Islet precursor cell (in vitro differentiated cells): Measurements from ENCODE around the gene AADAC.
"Not testable (repeated sequence)": the region's sequence is repeated elsewhere in the genome, so short reads cannot be mapped to it uniquely, and the experiment has no call there.

Experiments used
- DNase-seq: peaks from one replicate; pipeline ENCODE4 v3.0.0-alpha.2; 2018

Gene AADAC

GRCh38 chr3:151798466-151798865 is 15.4 kb upstream of the AADAC start:
- no peak for DNase-seq

GRCh38 chr3:151800431-151800830 is 13.5 kb upstream of the AADAC start:
- DNase-seq = no peak

DNA sequence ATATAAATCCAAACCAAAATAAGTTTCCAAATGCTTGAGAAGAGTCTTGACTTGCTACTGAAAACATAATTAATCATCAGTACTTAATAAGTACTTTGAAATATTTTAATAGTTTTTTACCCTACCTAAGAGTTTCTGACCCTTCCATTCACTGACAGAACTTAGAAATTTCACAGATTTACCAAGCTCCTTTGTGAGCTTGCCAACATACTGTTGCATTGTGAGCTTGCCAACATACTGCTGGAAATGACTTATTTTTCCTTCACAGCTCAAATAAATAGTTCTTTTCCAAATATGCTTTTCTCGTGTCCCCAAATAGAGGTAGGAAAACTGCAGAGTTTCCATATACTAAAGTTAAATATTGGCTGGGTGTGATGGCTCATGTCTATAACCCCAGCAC is 9.6 kb upstream of the AADAC start:
- DNase-seq = no peak

DNA sequence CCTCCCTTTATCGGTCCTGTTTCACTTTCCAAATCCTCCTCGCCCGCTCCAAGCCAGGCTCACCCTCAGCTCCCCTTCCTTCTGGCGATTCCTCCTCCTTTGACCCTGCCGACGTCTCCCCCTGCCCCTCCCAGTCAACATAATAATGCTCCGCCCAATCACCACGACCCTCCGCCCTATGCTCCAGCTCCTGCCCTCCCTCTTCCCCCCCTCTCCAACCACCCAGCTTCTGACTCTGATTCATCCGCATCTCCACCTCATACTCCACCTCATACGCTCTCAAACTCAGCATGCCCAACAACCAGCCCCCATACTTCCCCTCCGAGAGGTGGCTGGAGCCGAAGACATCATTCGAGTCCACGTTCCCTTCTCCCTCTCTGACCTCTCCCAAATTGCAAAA is 7.1 kb upstream of the AADAC start:
- no peak for DNase-seq

DNA sequence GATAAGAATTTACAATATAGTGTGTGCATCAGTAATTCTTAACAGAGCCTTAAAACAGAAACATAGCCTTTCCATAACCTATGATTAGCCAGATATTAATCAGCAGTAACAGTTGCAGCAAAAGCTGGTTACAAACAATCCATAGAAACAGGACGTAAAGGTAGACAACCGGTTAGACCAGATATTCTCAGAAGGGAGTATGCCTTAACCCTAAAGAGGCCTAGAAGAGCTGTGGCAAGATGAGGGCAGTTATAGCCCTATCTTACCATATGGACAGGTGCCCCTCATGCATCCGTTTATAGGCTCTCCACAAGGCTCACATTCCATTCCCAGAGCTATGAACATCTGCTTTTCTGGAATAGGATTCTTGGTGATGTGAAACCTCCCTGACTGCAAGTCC is 5.0 kb upstream of the AADAC start:
- not testable (repeated sequence) for DNase-seq

- no peak for DNase-seq
Measured at GRCh38 chr3:151811474-151811873, 2.4 kb upstream of the AADAC start.

DNA sequence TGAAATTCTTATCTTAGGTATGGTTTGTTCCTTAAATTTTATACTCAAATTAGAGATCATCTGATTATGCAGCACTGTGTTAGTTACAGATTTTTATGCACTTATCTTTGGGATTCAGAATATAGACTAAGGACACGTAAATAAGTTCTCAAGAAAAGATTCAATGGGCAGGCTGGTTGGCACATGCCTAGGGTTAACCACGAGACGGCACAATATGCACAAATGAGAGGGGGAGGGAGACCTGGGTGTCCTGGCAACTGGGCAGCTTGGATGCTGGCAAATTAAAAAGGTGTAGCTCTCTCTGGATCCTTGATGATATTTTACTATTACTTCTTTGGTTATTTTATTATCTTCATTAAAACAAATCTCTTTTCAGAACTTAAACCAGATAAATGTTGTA is 672 bp downstream of the AADAC start:
- no peak for DNase-seq

DNA sequence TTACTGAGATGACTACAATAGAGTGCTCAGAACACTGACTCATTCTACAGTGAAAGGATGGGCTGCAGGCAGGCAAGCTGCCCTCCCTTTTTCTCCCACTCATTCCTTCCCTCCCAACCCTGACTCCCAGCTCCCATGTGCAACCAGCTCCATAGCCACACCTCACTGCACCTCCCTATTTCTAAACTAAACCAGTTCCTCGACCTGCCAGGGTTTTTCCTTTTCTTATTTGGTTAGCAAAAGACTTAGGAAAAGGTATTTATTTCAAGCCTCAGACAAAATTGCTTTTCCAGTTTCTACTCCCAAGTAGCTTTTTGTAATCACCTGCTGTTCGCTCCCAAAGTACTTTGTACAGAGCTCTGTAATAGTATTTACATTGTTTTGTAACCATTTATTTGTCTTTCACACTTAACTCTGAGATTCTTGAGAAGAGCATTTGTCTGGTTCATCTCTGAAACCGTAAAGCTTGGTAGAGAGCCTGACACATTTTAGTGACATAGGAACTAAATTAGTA is 2.2 kb downstream of the AADAC start:
- DNase-seq = peak; percentile 69

- DNase-seq = no peak
Measured at GRCh38 chr3:151817473-151817872, 3.6 kb downstream of the AADAC start.

DNA sequence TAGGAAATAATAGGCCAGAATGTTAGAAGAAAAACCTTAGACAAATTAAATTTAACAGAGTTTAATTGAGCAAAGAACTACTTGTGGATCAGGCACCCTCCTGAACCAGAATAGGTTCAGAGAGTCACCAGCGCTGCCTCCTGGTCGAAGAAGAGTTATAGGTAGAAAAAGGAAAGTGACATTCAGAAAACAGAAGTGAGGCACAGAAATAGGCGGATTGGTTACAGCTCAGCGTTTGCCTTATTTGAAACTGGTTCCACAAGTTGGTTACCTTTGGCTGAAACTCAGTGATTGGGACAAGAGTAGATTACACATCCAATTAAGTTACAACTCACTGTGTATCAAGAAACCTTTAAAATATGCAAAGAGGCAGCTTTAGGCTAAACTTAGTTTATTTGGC is 4.4 kb downstream of the AADAC start:
- DNase-seq = no peak

GRCh38 chr3:151819910-151820309 is 6.0 kb downstream of the AADAC start:
- DNase-seq = no peak

GRCh38 chr3:151827816-151828215 is 13.9 kb downstream of the AADAC start:
- no peak for DNase-seq

DNA sequence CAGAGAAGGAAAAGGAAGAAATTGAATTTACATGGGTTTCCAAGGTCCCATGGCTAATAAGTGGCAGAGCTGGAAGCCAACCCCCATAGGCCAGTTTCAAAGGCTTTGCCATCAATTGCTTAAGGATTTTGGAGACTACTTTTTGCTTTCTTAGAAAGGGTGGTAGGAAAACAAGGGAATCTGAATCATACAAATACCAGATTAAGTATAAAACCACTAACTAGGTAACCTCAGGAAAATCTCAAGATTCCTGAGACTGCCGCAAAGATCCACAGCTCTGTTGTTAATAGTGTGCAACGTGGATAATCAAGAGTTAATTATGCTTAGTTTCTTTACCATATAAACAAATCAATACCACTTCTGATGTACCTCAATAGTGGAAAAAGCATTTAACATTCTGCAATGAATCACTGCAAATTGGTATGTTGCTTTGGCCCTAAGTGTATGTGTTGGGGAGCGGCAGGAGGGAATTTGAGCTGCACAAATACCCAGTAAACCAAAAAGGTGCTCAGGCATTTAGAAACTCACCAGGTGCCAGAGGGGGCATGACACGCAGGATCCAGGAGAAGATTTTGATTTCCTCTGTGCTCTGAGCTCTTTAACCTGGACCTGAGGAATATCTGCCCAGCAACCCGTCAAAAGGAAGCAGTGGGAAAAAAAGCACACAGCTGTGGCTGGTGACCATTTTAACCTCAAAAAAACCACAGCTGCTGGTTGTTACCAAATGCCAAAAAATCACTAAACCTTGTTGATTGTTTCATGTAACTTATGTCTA is 22.0 kb downstream of the AADAC start:
- peak; percentile 59 for DNase-seq

DNA sequence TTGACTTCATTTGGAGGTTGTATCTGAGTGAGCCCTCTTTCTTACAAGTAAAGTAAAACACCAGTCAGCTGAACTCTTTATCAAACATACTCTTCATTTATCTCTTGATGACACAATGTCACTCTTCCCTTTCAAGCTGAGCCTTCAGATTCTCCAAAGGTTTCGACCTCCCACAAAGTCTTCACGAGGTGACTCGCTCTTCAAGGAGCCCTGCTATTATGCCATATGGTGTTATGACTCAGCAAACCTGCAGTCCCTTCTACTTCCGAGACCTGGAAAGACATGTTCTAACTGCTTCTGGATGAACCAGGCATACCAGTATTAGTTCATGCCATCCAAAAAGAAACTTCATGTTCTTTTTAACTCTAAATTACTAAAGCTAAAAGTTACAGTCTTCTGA is 23.1 kb downstream of the AADAC start:
- DNase-seq = peak; percentile 87

DNA sequence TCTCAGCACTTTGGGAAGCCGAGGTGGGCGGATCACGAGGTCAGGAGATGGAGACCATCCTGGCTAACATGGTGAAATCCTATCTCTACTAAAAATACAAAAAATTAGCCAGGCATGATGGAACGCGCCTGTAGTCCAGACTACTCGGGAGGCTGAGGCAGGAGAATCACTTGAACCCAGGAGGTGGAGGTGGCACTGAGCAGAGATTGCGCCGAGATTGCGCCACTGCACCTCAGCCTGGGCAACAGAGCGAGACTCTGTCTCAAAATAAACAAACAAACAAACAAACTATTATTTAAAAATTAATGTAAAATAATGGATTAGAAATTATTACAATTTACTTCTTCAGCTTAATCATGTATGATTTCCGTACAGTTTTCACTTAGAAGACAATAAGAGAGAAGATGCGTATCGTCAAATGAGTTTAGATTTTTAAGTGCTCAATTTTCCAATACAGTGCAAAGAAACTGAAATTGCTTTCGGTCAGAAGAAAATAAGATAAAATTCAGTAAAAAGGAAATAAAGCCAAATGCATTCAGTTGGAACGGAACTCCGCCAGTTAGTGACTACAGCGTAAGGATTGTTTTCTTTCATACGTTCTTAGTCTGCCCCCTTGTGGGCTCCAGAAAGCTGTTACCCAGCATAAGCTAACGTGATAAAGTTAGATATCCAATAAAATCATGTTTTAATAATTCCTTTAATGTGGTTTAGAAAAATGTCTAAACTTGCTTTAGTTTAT is 24.8 kb downstream of the AADAC start:
- peak; percentile 56 for DNase-seq

DNA sequence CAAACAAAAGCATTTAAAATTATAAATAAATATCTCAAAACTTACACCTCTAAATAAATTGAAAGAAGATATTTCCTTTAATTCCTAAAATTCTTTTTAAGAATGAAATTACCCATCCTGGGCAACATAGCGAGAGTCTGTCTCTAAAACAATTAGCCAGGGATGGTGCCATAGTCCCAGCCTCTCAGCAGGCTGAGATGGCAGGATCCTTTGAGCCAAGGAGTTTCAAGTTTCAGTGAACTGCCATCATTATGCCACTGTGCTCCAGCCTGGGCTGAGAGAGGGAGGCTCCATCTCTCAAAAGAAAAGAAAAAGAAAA is 25.4 kb downstream of the AADAC start:
- no peak for DNase-seq

DNA sequence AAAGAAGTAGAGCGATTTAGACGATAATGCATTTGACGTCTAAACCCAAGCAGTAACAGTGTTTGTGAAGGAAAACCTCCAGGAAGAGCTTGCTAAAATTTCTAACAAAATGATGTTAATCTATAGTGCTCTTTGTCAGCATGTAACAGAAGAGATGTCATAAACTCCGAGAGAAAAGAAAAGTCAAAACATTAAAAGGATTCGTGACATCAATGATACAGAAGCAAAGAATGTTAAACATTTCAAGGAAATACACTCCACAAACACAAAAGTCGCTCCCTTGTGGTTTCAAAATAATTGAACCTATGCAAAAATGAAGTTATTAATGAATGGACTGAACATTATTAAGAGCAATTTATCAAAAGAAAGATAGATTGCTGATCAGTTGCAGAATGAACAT is 27.9 kb downstream of the AADAC start:
- no peak for DNase-seq

DNA sequence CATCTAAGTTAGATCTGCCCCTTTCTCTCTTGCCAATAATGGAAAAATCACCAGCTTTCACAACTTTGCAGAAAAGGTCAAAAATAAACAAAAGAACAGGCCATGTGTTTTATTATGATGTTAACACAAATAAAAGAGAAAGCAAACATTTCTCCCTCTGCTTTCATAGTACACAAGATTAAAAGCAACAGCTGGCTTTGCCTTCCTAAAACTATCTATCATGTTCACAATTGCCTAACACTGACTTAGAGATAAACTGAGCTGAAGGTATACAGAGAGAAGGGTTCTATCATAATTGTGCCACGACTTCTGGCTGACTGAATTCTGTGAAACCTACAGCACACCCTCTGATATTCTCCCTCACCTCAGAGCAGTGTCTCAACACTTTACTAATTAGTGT is 29.4 kb downstream of the AADAC start:
- DNase-seq = no peak

- no peak for DNase-seq
Measured at GRCh38 chr3:151845306-151845905, 31.5 kb downstream of the AADAC start.

GRCh38 chr3:151850065-151850464 is 36.1 kb downstream of the AADAC start:
- DNase-seq = not testable (repeated sequence)

DNA sequence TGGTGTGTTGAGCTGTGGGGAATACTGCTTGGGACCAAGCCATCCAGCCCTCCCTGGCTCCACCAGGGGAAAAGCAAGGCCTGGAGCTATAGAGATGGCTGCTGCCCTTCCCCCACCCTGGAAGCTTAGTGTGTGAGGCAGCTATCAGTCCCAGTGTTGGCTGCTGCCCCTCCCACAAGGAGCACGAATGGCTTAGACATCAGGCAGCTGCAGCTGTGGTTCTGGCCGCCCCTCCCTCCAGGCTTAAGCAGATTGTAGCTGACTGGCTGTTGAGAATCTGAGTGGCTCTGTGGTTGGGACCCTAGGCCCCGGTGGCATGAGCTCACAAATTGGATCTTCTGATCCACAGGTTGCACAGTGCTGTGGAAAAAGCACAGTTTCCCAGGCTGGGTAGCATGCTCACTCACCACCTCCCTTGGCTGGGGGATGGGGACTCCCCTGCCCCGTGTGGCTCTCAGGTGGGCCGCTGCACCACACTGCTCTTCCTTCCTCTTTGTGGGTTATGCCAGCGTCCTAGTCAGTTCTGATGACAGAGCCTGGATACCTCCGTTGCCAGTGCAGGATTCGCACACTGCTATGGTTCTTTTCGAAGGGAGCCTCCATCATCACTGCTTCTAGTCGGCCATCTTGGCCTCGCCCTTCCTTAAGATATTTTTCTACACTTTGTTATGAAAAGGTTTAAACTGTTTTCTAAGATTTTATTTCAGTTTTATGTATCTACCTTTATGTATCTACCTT is 38.3 kb downstream of the AADAC start:
- peak; percentile 51 for DNase-seq

DNA sequence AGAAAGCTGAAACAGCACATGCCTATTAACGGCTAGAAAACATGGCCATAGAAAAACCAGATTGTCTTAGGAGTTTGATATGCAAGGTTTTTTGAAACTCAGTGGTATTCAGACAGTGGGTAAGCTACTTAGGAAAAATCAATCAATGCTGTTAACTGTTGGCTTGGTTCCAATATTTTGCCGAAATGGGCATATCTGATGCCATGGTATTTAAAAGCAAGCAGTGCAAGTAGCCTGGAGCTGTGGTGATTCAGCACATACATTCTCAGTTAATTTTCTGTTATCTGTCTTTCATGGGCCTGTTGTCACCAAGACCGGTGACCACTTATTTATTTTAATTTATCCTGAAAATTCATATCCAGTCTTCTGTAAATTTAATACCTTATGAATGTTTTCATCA is 42.2 kb downstream of the AADAC start:
- DNase-seq = no peak

- no peak for DNase-seq
Measured at GRCh38 chr3:151856641-151857040, 42.7 kb downstream of the AADAC start.
